ENCODE data around the gene DVL3.

DVL3 gene

GRCh38 chr3:184209146-184209923, 54.2 kb downstream of the DVL3 start:
- H3K4me3 ChIP-seq (ENCODE audit: low read depth, low read length) = no peak overlapping the region
- ChIA-PET POLR2A (no interaction called here), CTCF (interaction anchor here (4.6 kb wide), 1 partner anchor 18 kb away, joined by 21 read pairs; no protein-coding TSS in a partner anchor)
- no peak for TF ChIP-seq CTCF (IDR thresholded peaks at IDR 0.05; ENCODE audit: insufficient read depth, low read length, missing control alignments)
- no peak for DNase-seq (ENCODE audit: low read depth, low spot score)

DNA sequence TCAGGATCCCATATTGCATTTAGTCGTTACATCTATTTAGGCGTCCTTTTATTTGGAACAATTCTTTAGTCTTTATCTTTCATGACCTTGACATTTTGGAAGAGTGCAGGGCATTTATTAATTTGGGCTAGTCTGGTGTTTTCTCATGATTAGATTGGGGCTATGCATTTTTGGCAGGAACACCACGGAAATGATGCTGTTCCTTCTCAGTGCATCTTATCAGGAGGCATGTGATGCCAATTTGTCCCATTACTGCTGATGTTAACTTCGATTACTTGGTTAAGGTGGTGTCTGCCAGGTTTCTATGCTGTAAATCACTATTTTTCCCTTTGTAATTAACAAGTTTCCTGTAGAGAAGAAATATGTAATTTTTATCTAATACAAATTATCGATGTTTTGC, 56.1 kb downstream of the DVL3 start:
- DNase-seq (ENCODE audit: low read depth, low spot score) = no peak
- no peak for TF ChIP-seq CTCF (IDR thresholded peaks at IDR 0.05; ENCODE audit: insufficient read depth, low read length, missing control alignments)
- POLR2A ChIA-PET = interaction anchor here (0.7 kb wide), 1 partner anchor 11 kb away, joined by 4 read pairs; no protein-coding TSS in a partner anchor
- CTCF ChIA-PET = interaction anchor here (1.1 to 4.6 kb wide), 5 partner anchors 11 to 78 kb away, joined by 3 to 21 read pairs (median 4); partner anchors contain the start of gene EEF1AKMT4
- H3K4me3 ChIP-seq (ENCODE audit: low read depth, low read length) = no peak overlapping the region

DNA sequence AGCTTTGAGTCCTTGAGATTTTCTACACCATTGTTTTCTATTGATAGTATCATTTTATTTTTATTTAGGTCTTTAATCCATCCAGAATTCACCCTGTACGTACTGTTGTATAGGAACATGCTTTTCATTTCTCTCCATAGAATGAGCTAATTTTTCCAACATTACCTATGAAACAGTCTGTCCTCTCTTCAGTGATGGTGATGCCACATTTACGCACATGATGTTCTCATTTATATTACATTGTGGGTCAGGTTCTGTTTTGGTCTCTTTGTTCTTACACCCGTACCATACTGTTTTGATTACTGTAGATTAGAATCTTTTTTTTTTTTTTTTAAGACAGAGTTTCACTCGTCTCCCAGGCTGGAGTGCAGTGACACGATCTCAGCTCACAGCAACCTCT, 56.5 kb downstream of the DVL3 start:
- no peak for DNase-seq (ENCODE audit: low read depth, low spot score)
- no peak for TF ChIP-seq CTCF (IDR thresholded peaks at IDR 0.05; ENCODE audit: insufficient read depth, low read length, missing control alignments)
- POLR2A ChIA-PET = interaction anchor here (0.7 kb wide), 1 partner anchor 11 kb away, joined by 4 read pairs; no protein-coding TSS in a partner anchor
- no peak overlapping the region for H3K4me3 ChIP-seq (ENCODE audit: low read depth, low read length)
- CTCF ChIA-PET = interaction anchor here (1.1 to 4.6 kb wide), 4 partner anchors 10 to 39 kb away, joined by 3 to 21 read pairs (median 6); partner anchors contain the start of gene EEF1AKMT4

GRCh38 chr3:184218814-184219213, 63.6 kb downstream of the DVL3 start:
- no peak for TF ChIP-seq CTCF (IDR thresholded peaks at IDR 0.05; ENCODE audit: insufficient read depth, low read length, missing control alignments)
- no peak for DNase-seq (ENCODE audit: low read depth, low spot score)
- CTCF ChIA-PET = interaction anchor here (6.4 kb wide), 1 partner anchor 8 kb away, joined by 42 read pairs; no protein-coding TSS in a partner anchor
- POLR2A ChIA-PET = no interaction called here
- no peak overlapping the region for H3K4me3 ChIP-seq (ENCODE audit: low read depth, low read length)

DNA sequence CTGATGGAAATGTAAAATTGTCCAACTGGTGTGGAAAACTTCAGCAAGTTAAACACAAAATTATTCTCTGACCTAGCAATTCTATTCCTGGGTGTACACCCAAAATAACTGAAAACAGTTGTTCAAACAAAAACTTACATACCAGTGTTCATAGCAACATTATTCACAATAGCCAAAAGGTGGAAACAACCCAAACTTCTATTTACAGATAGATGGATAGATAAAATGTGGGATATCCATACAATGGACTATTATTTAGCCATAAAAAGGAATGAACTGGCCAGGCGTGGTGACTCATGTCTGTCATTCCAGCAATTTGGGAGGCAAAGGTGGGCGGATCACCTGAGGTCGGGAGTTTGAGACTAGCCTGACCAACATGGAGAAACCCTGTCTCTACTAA, 67.3 kb downstream of the DVL3 start:
- TF ChIP-seq CTCF (IDR thresholded peaks at IDR 0.05; ENCODE audit: insufficient read depth, low read length, missing control alignments) = no peak
- POLR2A ChIA-PET = no interaction called here
- H3K4me3 ChIP-seq (ENCODE audit: low read depth, low read length) = no peak overlapping the region
- CTCF ChIA-PET = interaction anchor here (1.0 to 2.4 kb wide), 4 partner anchors 10 to 78 kb away, joined by 3 to 8 read pairs (median 4); partner anchors contain the start of gene EEF1AKMT4
- no peak for DNase-seq (ENCODE audit: low read depth, low spot score)
